Measurements from ENCODE around the gene CYP17A1. TPM values are rescaled to one million over a fixed set of nuclear protein-coding genes. Genes with fewer than 3 reads are reported as not detected.
"Not testable (repeated sequence)": the region's sequence is repeated elsewhere in the genome, so short reads cannot be mapped to it uniquely, and the experiment has no call there.

Gene CYP17A1
- total and polyA plus RNA-seq, 2 donors from 2014 or later = 3.3 to 11.6 TPM

DNA sequence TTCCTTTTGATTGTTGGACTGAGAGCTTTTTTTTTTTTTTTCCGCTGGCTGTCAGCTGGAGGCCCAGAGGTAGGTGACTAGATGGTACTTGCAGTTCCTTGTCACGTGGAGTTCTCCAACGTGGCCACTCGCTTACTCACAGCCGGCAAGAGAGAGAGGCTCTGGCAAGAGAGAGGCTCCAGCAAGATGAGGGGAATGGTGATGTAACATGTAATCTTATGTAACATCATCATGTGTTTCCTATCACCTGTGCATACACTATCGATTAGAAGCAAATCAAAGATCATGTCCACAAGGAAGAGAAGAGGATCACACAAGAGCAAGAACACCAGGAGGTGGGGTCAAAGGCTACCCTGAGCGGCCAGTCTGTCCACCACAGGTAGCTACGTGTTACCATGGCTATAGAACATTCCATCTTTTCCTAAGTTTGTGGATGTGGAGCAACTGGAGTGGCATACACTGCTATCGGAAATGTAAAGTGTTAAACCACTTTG lies 12.9 kb upstream of the CYP17A1 start:
- peaks cover 0 to 2% (median 0%) of the 10 kb centered on the region in 3 donors for H3K4me1 ChIP-seq (ENCODE audit: control insufficient read depth in 2 of 3, insufficient read depth in 2 of 3, low read depth in 1 of 3, low read length in 3 of 3)
- H3K27me3 ChIP-seq (ENCODE audit: control insufficient read depth, insufficient read depth, low read length) = no peaks in the 10 kb centered on the region
- intact Hi-C loops (cut with DNase I) = no loop called here
- H3K27ac ChIP-seq (ENCODE audit: low read depth in 2 of 2, low read length in 2 of 2) = no peak overlapping the region
- DNase-seq = no peak
- no peak for FAIRE-seq
- TF ChIP-seq, protein P1, sequence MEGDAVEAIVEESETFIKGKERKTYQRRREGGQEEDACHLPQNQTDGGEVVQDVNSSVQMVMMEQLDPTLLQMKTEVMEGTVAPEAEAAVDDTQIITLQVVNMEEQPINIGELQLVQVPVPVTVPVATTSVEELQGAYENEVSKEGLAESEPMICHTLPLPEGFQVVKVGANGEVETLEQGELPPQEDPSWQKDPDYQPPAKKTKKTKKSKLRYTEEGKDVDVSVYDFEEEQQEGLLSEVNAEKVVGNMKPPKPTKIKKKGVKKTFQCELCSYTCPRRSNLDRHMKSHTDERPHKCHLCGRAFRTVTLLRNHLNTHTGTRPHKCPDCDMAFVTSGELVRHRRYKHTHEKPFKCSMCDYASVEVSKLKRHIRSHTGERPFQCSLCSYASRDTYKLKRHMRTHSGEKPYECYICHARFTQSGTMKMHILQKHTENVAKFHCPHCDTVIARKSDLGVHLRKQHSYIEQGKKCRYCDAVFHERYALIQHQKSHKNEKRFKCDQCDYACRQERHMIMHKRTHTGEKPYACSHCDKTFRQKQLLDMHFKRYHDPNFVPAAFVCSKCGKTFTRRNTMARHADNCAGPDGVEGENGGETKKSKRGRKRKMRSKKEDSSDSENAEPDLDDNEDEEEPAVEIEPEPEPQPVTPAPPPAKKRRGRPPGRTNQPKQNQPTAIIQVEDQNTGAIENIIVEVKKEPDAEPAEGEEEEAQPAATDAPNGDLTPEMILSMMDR (IDR thresholded peaks at IDR 0.05; ENCODE audit: borderline replicate concordance, extremely low read depth, insufficient read depth) = no peak
- H3K9ac ChIP-seq (ENCODE audit: low read length in 3 of 3) = no peak overlapping the region
- peaks cover 0 to 5% (median 0%) of the 10 kb centered on the region in 3 donors for H3K9me3 ChIP-seq (ENCODE audit: control insufficient read depth in 2 of 3, insufficient read depth in 1 of 3, low read length in 3 of 3)
- H3K4me3 ChIP-seq (ENCODE audit: low read length in 3 of 3) = no peak overlapping the region
- H3K36me3 ChIP-seq (ENCODE audit: control insufficient read depth in 2 of 3, insufficient read depth in 3 of 3, low read length in 3 of 3) = no peaks in the 10 kb centered on the region

DNA sequence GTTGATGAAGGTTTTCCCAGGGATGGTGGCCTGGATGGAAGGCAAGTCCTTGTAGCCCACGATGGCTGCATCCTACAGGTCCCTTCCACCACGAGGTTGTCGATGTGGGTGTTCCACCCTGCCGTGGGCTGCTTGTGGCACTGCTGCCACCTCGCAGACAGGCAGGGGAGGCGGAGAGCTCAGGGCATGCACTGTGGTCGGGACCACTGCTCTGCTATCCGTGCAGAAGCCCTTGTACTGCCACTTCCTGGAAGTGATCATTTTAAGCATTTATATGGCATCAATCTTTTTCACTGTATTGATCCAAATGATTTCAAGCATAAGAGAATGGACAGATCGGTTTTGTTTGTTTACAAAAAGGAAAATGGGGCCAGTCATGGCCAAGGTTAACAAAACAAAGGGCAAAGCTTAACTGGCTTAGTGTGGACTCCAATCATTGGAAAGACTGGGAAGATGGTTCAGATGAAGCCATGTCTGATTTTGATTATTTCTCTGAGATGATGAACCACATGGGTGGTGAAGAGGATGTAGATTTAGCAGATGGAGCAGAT lies 8.2 kb upstream of the CYP17A1 start:
- no peaks in the 10 kb centered on the region for H3K36me3 ChIP-seq (ENCODE audit: control insufficient read depth in 2 of 3, insufficient read depth in 3 of 3, low read length in 3 of 3)
- no peak for FAIRE-seq
- intact Hi-C loops (cut with DNase I) = no loop called here

DNA sequence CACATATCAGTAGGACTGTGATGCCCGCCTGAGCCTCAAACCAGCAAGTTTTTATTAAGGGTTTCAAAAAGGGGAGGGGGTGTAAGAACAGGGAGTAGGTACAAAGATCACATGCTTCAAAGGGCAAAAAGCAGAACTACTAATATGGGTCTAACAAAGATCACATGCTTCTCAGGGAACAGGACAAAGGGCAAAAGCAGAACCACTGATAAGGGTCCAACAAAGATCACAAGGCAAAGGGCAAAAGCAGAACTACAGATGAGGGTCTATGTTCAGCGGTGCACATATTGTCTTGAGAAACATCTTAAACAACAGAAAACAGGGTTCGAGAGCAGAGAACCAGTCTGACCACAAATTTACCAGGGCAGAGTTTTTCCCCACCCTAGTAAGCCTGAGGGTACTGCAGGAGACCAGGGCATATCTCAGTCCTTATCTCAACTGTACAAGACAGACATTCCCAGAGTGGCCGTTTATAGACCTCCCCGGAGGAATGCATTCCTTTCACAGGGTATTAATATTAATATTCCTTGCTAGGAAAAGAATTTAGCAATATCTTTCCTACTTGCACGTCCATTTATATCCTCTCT lies 7.1 kb upstream of the CYP17A1 start:
- intact Hi-C loops (cut with DNase I); H3K4me3 ChIP-seq (ENCODE audit: low read length in 3 of 3); H3K36me3 ChIP-seq (ENCODE audit: control insufficient read depth in 2 of 3, insufficient read depth in 3 of 3, low read length in 3 of 3); H3K27me3 ChIP-seq (ENCODE audit: control insufficient read depth, insufficient read depth, low read length); H3K27ac ChIP-seq (ENCODE audit: low read depth in 2 of 2, low read length in 2 of 2); H3K9ac ChIP-seq (ENCODE audit: low read length in 3 of 3); DNase-seq; H3K4me1 ChIP-seq (ENCODE audit: control insufficient read depth in 2 of 3, insufficient read depth in 2 of 3, low read depth in 1 of 3, low read length in 3 of 3); H3K9me3 ChIP-seq (ENCODE audit: control insufficient read depth in 2 of 3, insufficient read depth in 1 of 3, low read length in 3 of 3); FAIRE-seq: not testable (repeated sequence)

More for the DNA sequence above, 8.2 kb upstream of the CYP17A1 start:
- Histone ChIP-seq H3K4me3 (ENCODE audit: low read length in 3 of 3) (no peak overlapping the region), H3K9ac (ENCODE audit: low read length in 3 of 3) (no peak overlapping the region), H3K27ac (ENCODE audit: low read depth in 2 of 2, low read length in 2 of 2) (no peak overlapping the region), H3K27me3 (ENCODE audit: control insufficient read depth, insufficient read depth, low read length) (no peaks in the 10 kb centered on the region), H3K9me3 (ENCODE audit: control insufficient read depth in 2 of 3, insufficient read depth in 1 of 3, low read length in 3 of 3) (peaks cover 0 to 7% (median 0%) of the 10 kb centered on the region in 3 donors), H3K4me1 (ENCODE audit: control insufficient read depth in 2 of 3, insufficient read depth in 2 of 3, low read depth in 1 of 3, low read length in 3 of 3) (no peaks in the 10 kb centered on the region)
- TF ChIP-seq, protein P1 (IDR thresholded peaks at IDR 0.05; ENCODE audit: borderline replicate concordance, extremely low read depth, insufficient read depth) = no peak
- DNase-seq = no peak

DNA sequence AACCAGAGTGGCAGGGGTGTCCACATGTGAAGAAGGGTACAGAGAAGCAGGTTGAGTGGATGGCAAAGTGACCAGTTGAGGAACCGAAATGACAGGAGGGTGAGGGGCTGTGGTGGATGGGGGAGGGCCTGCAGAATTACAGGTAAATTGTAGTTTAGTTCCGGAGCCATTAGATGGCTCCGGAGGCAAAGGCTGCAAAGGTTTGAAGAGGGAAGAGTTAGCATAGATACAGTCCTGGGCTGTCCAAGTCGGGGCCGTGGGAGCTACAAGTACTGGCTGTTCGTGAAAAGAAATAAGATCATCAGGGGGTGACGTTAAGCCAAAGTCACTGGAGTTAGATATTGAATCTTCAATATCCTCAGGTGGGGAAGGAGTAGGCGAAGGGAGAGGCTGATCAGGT lies 5.9 kb upstream of the CYP17A1 start:
- H3K9ac ChIP-seq (ENCODE audit: low read length in 3 of 3); intact Hi-C loops (cut with DNase I); H3K36me3 ChIP-seq (ENCODE audit: control insufficient read depth in 2 of 3, insufficient read depth in 3 of 3, low read length in 3 of 3); H3K27me3 ChIP-seq (ENCODE audit: control insufficient read depth, insufficient read depth, low read length); DNase-seq; H3K27ac ChIP-seq (ENCODE audit: low read depth in 2 of 2, low read length in 2 of 2); FAIRE-seq; H3K4me1 ChIP-seq (ENCODE audit: control insufficient read depth in 2 of 3, insufficient read depth in 2 of 3, low read depth in 1 of 3, low read length in 3 of 3); H3K4me3 ChIP-seq (ENCODE audit: low read length in 3 of 3): not testable (repeated sequence)
- peaks cover 0 to 12% (median 4%) of the 10 kb centered on the region in 3 donors for H3K9me3 ChIP-seq (ENCODE audit: control insufficient read depth in 2 of 3, insufficient read depth in 1 of 3, low read length in 3 of 3)
